Activated CD4-positive, alpha-beta T cell treated with anti-CD3 and anti-CD28 coated beads, Interleukin-2, Interleukin-4, amounts not matched to agents 100 ng/mL and 50 ng/mL, durations not matched to agents 16 hours and 8 hours (primary cell): ENCODE measurements around the gene GPC5.
"Not testable (repeated sequence)": the region's sequence is repeated elsewhere in the genome, so short reads cannot be mapped to it uniquely, and the experiment has no call there.

Experiments
- DNase-seq: peaks from one replicate; pipeline ENCODE4 v3.0.0-alpha.2; 2020; ENCODE audit warnings: low spot score

The GPC5 gene

DNA sequence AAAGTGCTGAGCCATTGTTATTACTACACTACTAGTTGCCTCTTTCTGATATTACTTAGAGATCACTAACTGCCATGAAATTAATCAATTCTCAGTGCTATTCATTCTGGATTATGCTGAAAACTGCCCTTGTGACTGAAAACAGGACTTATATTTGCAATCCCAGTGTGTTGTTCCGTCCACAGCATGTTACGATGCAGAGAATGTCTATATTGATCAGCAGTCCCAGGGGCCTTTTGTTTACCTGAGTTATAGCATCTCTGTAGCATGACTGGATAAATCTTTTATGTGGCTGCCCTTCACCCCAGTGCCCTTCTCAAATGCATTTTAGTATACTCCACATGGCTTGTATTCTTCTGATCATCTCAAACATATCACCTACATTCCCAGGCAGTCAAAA, 251.0 kb downstream of the GPC5 start:
- no peak for DNase-seq

DNA sequence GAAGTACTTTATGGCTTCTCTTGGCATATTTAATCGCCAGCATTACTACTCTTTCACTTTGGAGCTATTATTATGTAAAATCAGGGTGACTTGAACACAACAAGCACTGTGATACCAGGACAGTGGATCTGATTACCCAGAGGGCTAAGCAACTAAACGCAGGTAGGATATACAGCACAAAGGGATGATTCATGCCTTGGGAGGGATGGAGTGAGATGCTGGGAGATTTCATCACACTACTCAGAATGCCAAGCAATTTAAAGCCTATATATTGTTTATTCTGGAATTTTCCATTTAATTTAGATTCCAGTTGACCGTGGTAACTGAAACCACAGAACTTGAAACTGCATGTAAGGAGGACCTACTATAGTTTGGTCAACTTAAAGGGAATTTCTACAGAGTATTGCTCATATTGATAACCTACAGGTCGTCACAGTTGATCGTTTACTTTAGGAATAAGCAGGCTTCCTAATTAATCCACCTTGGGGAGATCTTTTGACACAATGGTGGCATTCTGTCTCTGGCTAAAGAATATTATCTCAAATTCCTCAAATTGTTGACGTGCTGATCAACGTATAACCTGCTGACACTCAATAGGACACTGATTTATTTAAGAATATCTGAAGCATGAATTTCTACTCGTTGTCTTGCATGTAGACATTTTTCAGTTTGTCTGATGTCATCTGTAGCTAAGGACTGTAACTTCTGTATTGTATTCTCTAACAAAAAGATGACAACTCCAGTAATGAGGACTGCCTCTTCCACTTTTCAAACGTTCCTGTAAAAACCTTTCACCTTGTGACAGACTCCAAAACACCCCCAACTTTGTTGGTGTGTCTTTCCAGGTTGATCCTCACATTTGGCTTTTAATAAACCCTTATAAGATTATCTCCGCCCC, 254.2 kb downstream of the GPC5 start:
- DNase-seq, result no peak

DNA sequence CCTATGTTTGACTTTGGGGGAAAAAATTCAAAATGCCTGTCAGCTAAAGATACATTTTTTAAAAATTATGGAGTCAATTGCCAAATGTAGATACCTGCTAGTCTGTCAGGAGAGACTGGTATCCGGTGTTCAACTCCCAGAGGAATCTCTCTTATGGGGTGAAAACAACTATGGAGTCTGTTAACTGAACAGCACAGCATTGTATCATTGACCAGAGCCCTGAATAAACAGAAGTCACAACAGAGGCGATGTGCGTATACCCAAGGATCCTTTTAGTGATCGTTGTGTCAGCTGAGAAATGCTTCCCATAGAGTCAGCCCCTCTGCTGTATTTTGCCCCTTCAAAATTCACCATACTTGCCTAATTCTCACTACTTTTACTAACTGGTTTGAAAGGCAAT, 257.3 kb downstream of the GPC5 start:
- no peak for DNase-seq

DNA sequence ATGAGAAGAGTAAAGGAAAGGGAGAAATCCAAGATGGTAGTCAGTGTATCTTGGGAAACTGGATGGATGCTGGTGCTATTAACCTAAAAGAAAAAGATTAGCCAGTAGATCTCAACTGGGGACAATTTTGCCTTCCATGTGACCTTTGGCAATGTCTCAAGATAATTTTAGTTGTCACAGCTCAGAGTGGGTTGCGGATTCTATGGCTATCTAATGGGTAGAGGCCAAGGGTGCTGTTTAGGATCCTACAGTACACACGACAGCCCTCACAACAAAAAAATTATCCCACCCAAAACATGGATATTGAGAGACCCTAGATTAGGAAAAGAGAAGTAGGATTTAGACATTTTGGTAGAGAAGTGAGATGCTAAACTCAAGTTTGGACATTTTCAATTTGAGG, 258.9 kb downstream of the GPC5 start:
- no peak for DNase-seq

DNA sequence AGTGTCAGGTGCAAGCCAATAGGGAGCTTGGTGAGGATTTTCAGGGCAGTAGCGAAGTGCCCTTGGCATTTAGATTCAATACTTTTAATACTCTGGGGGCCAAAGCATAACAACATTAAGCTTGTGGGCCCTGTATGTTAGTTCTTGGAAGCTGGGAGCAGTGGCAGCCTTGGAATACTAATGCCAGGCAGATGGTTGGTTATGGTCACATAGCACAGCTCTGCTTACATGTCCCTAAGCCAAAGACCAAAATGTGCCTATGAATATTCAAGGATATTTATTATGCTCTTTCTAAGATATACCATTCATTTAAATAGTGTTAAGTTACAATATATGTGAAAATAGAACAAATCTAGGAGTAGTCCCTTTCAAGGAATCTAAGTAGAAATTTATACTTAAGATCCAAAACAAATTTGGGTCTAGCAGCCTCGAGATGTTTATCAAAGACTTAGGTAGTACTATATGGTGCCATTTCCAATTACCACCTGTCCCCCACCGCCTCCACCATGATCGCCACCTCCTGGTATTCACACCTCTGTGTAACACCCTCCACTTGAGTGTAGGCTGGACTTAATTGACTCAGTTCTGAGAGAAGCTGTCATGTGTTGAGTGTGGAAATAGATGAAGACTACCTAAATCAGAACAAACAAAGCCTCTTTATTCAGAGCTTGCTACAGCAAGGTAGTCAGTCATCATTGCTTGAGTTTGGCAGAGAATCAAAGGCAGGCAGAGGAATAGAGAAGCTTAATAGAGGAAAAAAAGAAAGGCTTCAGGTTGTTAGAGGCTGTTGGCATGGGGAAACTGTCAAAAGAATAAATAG, 261.0 kb downstream of the GPC5 start:
- no peak for DNase-seq

DNA sequence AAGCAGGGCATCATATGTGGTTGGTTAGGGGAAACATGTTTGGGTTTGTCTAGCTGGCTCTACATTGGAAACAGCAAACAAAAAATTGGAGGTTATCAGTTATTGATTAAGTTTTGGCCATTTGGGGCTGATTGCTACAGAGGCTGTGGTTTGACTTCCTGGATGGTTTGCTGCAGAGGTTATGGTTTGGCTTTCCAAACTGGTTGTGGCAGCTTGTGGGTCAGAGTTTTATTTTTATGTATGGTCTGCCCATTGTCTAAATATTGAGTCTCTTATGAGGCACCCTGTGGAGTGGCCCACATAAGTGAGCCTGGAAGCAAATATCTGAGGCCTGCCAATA, 261.6 kb downstream of the GPC5 start:
- no peak for DNase-seq

DNA sequence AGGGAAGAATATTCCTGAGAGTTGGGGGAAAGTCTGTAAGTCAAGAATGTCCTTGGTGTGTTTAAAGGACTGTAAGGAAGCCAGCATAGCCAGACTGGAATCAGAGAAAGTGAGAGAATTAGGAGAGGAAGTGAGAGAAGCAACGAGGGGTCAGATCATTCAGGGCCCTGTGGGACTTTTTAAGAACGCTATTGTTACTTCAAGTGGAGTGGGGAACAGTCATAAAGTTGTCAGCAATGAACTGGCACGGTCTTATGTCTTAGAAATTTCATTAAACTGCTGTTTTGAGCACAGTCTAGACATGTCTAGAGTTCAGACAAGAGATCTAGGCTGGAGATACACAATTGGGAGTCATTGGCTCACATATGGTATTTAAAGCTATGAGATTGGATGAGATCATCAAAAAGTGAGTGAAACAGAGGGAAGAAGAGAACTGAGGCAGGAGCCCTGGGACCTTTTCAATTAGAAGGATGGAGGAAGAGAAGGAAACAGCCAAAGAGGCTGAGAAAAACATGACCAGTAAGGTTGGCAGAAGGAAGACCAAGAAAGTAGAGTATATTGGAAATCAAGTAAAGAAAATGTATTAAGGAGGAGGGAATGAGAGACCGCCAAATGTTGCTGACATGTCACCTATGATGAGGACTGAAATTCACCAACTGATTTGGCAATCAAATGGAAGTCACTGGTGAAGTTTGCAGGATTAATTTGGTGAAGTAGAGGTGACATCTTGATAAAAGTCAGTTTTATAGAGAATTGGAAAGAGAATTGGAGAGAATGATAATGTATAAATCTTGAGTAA, 263.5 kb downstream of the GPC5 start:
- no peak for DNase-seq

DNA sequence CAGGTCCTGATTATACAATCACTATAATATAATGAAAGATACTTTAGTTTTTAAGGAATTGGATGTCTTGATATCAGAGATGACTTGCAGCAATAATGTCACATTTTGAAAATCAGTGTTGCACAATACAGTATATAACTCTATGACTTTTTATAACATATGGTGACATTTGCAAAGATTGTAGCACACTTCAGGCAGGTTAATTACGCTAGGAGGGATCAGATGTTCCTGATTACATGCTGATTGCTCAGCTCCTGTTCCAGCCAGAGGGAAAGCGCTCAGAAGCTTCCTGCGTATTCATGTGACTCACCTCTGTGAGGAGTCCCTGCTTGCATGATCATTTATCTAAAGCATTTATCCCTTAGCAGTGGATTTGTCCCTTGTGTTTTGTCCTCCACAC, 265.6 kb downstream of the GPC5 start:
- no peak for DNase-seq

DNA sequence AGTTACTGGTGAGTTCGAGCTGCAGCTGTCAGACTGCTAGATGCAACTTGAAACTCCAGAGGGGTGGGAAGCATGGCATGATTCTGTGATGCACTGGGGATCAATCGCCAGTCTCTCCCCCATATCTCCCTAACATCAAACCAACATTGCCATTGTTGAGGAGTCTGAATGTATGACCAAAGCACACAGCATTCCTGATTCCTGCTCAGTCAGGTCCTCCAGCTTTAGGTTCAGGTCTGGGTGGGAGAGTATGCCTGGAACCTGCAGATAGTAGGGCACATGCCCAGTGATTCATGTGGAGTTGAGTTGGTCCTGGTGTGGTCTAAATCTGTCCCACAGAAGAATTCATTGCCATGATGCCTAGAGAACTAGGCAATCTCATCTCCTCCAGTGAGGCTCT, 269.1 kb downstream of the GPC5 start:
- DNase-seq, result no peak

DNA sequence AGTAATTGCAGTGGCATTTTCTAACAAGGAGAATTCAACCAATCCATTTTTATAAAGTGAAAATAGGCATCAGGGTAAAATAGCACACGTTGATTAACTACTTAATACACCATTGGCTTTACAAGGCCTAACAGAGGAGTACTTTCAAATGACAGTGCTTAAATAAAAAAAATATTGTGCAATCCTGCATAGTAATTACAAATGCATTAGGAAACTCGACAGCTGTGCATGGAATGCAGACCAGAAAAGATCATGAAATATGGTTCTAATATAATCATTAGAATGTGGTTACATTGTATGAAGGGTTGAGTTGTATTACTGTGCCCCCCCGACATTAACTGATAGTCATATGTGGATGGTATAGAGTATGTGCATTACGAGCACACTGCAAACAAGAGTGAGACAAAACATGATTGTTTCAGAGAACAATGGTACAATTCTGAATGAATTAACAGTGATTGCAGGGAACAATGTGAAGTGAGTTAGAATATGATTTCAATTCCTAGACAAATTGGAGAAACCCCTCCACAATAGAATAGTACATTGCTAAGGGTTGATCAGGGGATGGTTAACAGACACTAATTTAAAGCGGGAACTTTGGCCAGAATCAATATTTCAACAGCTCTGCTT, 270.6 kb downstream of the GPC5 start:
- DNase-seq, result no peak

DNA sequence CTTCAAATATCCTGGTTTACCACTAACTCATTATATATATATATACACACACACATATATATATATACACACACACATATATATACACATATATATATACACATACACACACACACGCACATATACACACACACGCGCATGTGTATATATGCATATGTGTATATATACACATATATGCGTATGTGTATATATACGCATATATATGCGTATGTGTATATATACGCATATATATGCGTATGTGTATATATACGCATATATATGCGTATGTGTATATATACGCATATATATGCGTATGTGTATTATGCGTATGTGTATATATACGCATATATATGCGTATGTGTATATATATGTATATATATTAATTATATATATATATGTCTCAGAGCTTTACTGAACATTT, 275.9 kb downstream of the GPC5 start:
- DNase-seq, result not testable (repeated sequence)

DNA sequence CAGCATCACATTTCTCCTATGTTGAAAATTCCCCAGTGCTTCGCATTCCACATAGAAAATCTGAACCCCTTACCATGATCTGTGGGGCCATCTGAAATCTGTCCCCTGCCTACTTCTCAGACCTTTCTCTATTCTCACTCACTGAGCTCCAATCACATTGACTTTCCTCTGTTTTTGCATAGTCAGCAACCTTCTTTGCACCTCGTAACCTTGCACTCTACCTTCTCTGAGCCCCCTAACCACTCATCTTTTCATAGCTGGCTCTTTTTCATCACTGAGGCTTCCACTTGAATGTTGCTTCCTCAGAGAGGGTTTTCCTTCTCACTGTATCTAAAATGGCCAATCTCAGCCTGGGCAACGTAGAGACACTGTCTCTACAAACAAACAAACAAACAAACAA, 286.3 kb downstream of the GPC5 start:
- no peak for DNase-seq

DNA sequence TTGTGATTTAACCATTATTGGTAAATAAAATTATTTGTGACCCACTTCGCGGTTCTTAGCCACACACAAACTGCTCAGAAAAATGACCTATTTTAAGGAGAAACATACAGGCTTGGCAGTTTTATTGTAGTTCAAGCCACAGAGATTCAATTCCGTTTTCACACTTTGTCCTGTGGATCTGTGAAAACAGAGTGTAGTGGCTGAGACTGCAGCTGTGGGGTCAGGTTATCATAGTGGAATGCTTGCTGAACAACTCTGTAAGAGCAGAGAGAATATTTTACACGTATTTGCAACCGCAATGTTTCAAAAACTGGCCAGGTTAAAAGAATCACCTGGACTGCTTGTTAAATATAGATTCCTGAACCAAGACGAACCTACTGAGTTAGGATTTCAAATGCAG, 292.5 kb downstream of the GPC5 start:
- no peak for DNase-seq

DNA sequence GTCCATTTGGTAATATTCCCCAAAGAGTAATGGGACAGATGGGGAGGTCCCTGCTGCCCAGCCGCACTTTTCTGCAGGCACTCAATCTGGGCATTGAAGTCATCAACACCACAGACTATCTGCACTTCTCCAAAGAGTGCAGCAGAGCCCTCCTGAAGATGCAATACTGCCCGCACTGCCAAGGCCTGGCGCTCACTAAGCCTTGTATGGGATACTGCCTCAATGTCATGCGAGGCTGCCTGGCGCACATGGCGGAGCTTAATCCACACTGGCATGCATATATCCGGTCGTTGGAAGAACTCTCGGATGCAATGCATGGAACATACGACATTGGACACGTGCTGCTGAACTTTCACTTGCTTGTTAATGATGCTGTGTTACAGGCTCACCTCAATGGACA, 295.0 kb downstream of the GPC5 start:
- no peak for DNase-seq

DNA sequence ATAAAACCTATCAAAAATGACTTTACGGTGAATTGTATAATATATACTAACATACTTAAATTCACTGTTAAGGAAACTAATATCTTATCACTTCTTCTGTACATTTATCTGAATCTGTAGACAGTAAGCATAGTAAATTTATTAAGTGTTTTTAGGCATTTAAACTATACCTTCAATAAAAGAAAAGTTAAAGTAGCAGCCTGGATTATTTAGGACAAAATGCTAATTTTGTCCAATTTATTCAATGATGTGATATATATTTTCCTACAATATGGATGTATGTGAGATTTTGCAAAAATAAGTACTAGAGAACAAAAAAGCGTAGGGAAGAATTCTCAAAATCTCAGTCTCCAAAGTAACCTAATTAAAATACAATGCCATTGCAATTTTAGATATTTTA, 299.9 kb downstream of the GPC5 start:
- DNase-seq, result no peak

DNA sequence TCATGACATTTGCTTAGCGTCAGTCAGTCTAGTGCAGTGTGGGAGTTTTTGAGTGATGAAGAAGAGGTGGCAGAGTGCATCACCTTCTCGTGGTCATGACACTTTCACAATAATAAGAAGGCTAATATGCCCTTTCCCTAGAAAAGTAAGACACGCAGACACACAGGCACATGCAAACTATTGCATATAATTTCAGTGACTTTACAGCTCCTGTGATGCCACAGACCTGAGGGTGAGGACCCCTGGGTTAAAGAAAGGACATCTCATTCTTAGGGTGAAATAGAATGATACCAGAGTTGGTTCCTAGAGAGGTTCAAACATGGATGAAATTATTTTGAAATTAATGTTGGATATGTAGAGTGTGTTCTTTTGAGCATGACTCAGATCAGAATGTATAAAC, 300.3 kb downstream of the GPC5 start:
- no peak for DNase-seq

DNA sequence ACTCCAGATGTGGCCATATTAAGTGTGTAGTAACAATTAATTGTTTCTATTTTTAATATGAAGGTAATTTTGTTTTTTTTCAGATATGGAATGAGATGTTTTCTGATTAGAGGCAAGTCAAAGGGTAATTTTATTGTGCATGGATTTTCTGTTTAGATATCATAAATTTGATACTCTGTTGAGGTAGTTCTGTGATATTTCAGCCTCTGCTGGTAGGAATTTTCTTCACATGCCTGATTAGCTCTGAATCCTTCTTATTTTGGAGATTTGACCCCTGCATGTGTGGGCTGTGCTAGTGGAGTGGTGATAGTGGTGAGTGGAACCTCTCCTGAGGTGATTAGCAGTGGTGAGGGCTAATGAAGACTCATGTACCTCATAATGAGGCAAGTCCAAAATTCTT, 301.4 kb downstream of the GPC5 start:
- no peak for DNase-seq

DNA sequence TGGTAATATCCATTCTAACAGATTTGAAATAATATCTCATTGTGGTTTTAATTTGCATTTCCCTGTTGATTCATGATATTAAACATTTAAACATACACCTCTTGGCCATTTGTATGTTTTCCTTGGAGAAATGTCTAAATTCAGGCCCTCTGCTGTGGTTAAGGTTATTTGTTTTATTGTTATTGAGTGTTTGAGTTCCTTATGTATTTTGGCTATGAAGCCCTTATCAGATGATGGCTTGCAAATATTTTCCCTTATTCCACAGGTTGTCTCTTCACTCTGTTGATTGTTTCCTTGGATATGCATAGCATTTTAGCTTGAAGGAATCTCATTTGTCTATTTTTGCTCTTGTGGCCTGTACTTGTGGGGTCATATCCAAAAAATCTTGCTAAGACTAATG, 303.6 kb downstream of the GPC5 start:
- no peak for DNase-seq

DNA sequence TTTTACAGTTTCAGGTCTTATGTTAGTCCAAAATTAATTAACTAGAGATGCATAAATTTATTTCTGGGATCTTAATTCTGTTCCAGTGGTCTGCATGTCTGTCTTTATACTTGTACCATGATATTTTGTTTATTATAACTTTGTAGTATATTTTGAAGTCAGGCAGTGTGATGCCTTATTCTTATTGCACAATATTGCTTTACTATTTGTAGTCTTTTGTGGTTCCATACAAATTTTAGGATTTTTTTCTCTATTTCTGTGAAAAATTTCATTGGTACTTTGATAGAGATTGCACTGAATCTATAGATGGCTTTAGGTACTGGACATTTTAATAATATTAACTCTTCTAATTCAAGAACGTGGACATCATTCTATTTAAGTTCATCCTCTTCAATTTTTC, 304.0 kb downstream of the GPC5 start:
- DNase-seq, result no peak

DNA sequence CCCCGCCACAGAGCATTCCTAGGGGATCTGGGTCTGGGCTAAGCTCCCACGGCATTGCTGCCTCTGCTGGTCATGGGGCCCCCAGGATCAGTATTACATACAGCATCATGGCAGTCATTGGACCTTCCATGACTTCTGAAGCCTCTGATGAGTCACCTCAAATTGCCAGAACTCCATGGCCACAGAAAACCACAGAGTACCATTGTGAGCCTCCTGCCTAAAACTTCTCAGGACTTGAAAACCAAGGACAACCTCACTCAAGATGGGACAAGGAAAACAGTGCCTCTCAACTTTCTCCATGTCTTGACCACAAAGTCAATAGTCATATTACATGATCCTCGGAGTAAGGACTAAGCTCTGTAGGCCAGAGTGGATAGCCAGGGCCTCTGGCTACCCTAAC, 306.0 kb downstream of the GPC5 start:
- DNase-seq, result no peak

DNA sequence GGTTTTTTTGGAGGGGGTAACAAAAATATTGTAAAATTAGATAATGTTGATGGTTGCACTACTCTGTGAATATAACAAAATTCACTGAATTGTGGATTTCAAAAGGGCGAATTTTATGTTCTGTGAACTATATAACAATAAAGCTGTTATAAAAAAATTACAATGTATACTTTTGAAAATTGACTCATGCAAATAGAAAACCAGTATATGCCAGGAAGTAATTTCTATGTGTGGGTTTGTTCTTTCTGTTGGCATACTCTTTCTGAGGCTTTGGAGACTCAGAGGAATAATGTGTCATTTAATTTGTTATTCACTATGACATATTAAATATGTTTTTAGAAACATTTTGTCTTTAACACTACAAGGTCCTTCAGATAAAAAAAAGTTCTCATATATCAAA, 310.1 kb downstream of the GPC5 start:
- no peak for DNase-seq

DNA sequence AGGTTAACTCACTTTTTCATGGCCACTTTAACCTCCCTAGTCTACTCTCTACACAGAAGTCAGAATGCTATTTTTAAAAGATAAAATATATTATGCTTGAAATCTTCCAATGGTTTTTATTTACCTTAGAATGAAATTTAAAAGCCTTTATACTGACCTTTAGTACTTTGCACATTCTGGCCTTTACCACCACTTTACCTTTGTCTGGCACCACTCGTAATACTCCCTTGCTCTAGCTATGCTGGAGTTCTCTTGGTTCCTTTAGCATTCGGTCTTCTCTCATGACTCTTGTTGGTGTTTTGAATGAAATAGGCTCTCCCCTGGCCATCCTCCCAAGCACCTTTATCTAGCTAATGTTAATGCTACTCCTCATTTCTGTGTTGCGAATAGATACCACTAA, 310.8 kb downstream of the GPC5 start:
- DNase-seq, result no peak
